ENCODE measurements around the gene TELO2.
"Not testable (repeated sequence)": the region's sequence is repeated elsewhere in the genome, so short reads cannot be mapped to it uniquely, and the experiment has no call there.

TELO2 gene

DNA sequence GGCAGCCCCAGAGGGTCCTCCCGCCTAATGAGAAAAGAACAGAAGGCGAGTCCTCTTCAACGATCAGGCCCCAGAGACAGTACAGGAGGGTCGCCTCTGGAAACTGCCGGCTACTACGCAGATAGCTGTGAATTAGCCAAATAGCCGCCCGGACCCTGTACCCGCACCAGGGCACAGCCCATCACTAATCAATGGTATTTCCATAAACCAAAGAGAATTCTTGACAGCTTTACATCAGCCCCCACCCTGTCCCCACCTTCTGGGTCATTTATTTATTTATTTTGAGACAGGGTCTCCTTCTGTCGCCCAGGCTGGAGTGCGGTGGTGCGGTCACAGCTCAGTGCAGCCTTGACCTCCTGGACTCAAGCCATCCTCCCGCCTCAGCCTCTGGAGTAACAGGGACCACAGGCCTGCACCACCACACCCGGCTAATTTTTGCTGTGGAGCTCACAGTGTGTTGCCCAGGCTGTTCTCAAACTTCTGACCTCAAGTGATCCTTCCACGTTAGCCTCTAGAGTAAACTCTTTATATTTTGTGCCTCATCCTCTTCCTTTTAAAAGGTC, 17.5 kb upstream of the TELO2 start:
- no peak for DNase-seq (ENCODE audit: low read depth)

DNA sequence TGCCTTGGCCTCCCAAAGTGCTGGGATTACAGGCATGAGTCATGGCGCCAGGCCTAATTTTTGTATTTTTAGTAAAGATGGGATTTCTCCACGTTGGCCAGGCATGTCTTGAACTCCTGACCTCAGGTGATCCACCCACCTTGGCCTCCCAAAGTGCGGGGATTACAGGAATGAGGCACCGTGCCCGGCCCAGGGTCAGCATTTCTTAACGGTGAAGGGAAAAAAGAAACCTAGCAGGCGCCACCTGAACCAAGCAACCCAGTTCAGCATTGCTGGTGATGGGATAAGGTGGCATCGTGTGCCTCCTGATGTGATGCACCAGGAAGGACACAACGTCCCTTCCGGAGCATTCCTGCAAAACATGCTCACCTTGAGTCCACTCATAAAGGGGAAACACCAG, 16.1 kb upstream of the TELO2 start:
- no peak for DNase-seq (ENCODE audit: low read depth)

DNA sequence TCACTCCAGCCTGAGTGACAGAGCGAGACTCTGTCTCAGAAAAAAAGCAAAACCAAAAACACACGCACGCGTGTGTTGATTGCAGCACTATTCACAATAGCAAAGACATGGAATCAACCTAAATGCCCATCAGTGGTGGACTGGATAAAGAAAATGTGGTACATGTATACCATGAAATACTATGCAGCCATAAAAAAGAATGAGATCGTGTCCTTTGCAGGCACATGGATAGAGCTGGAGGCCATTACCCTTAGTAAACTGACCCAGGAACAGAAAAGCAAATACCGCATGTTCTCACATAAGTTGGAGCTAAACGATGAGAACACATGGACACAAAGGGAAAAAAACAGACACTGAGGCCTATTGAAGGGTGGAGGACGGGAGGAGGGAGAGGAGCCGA, 14.2 kb upstream of the TELO2 start:
- DNase-seq (ENCODE audit: low read depth): not testable (repeated sequence)

DNA sequence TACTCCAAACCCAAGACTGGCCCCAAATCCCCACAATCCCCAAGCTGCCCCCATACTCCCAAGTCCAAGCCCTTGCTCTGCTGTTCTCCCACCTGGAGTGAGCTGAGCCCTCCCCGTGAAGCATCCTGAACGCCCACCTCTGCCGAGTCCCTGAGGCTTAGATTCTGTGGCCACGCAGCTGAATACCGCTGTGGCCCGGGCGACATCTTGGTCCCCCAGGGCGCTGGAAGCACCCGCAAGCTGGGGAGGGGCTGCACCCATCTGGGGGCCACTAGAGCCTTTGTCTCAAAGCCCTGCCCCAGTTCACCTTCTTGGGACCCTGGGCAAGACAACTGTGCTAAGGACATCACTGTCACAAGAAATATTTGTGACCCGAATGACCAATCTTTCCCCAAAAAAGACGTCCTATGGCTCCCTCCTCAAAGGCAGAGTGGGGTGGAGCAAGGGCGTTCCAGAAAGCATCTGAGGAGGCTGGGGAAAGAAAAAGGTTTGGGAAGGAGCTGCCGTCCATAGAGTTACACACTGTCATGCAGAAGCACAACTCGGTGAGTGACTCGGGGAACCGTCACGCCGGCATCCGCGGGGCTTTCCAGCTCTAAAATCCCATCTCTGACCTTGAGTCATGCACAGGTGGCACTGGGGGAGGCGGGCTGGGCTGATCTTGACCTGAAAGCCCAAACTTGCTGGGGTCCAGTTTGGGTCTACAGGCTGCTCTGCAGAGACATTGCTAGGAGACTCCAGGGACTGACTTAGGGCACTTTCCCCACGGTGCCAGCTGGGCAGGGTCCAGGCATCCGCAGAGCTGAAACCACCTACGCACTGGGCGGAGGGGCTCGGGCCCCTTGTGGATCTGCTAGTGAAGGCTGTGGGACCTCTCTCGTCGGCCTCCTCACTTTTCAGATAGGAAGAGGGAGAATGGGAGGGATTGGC, 11.0 kb upstream of the TELO2 start:
- DNase-seq (ENCODE audit: low read depth): no peak

DNA sequence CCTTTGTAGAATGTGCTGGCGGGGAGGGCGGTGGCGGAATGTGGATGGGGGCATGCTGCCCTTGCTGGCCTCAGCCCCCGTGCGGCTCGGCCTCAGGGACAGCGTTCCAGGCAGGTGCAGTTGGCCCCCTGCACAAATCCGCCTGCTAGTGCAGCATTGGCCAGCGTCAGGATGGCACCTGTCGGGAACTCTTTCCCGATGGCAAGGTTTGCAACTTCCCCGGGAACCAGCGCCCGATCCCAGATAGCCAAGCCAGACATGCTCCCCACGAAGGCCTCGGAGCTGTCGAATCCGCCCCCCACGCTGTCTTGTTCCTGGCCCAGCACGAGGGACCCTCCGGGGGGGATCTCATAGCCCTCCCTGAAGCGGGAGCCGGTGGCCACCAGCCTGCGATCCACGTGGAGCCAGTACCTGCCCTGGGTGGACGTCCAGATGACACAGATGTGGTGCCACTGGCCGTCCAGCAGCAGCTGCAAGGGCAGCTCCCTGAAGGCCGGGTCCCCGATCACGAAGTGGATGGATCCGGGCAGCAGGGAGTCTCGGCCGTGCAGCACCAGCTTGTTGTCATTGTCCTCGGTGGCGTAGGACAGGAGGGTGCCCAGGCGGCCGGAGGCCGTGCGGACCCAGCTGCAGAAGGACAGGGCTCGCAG, 7.2 kb upstream of the TELO2 start:
- no peak for DNase-seq (ENCODE audit: low read depth)

DNA sequence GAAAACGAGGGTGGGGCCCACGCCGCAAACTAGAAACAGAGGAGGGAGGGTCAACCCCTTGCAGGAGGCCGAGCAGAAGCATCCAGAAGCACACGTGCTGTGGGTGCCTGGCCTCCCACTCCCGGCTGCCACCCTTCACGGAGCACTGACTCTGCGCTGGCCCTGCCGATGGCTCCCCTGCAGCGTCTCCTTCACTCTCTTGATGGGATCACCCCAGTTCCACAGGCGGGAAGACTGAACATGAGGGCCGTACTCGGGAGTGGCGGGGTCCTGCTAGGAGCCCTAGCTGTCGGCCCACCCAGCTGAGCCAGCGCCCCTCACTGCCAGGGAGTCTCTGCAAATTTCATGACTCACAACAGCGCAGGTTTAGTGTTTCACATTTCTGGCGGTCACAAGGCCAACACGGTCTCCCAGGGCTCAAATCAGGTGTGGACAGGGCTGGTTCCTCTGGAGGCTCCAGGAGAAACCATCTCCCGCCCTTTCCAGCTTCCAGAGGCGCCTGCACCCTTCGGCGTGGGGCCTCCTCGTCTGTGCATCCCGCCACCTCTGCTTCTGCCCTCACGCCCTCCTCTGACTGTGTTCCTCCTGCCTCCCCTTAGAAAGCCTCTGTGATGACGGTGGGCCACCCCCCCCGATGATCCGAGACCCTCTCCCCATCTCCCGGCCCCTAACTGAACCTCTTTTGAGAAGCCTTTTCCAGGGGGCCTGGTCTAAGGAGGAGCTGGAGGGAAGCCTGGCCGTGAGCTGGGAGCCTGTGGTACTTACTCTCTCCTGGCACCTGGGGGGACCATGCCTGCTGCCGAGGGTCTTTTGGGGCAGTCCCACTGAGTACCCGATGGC, 6.4 kb upstream of the TELO2 start:
- no peak for DNase-seq (ENCODE audit: low read depth)

DNA sequence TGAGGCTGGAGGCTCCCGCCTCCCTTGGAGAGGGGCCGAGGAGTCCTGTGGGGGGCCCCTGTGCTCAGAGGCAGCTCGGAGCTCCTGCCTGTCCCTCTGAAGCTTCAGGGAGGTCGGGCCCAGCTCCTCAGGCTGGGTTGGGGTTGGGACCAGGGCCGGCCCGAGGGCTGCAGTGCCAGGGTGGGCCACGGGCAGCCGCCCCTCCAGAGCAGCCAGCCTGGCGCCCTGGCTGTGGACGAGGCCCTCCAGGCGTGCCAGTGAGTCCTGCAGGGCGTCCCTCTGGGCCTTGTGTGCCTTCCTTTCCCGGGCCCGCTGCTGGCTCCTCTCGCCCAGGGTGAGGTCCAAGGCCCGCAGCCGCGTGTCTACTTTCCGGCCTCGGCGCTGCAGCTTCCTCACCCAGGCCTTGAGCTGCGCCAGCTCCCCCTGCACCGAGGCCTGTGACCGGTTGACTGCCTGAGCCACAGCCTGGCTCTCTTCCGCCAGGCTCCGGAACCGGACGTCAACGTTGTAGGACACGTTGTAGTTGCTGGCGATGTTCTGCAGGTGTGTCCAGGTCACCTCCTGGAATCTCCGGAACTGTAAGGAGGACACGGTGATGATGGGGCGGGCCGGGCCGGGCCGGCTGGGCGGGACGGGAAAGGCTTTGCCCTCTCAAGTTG, 5.6 kb upstream of the TELO2 start:
- DNase-seq (ENCODE audit: low read depth): no peak

DNA sequence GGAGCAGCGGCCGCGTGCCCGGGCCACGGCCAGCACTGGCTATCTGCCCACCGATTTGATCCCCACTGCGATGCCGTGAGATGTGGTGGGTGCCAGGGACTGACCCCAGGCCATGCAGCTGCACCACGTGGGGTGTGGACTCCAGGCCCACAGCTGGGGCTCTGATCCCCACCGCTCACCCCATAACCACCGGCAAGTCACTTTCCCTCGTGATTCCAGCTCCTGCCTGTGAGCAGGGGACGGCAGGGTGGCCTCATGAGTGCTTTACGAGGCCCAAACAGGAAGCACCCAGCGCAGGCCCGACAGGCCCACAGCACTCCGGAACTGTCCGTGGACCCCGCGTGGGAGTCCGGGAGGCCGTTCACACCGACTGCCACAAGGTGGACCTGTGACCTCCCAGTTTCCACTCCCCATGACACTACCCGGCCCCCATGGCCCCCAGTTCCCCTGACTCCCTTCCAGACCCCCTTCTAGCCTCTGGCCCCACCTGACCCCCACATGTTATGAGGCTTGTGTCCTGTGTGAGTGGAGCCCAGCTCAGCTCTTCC, 5.0 kb upstream of the TELO2 start:
- DNase-seq (ENCODE audit: low read depth): no peak

DNA sequence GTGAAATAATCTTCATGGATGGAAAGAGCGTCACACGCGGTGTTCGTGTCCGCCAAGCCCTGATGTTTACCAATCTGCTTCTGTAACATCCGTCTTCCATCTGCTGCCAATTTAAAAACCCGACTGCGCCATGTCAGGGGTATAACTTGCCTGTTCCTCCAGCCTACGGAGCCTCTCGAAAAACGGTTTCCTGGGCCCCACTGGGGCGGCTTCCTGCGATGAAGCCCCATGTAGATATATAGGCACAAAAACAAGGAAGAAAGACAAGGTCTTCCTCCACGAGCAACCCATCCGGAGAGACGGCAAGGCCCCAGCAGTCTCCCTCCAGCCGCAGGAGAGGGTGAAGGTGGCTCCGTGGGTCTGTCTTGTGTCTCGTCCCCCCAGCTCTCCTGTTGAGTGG, 4.5 kb upstream of the TELO2 start, which contains the start of gene PTX4:
Gene PTX4, minus strand, starts transcription at position 326 of the 400 bp plus-strand sequence. Its CDS starts 35 bp downstream, at position 291.
- no peak for DNase-seq (ENCODE audit: low read depth)

DNA sequence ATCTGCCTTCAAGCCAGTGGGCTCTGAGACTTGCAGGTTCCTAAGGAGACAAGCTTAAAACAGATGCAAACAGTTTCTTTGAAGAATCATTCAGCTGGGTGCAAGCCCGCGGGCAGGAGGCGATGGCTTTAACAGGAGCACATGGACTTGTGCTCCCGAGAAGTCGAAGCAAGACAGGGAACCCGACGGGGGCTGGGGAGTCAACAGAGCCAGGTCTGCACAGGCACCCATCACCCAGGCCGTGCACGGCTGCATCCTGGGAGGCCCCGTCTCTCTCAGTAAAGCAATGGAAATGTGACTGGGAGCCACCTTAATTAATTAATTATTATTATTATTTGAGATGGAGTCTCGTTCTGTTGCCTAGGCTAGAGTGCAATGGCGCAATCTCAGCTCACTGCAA, 4.1 kb upstream of the TELO2 start:
- no peak for DNase-seq (ENCODE audit: low read depth)

DNA sequence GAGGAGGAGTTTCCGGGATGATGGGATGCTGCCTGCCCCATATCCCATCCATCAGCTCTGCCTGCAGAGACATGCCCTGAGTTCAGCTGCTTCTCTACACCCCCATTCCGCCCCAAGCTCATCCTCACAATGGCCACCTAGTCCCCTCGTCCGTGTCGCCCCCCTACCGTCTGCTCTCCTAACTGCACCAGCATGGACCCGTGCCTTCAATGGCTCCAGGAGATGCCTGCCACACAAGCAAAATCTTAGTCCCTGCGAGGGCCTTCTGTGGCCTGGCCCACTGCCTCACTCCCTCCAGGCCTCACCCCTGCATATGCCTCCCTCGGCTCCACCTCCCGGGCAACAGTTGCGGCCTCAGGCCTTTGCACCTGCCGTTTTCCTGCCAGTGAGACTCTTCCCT, 1.8 kb upstream of the TELO2 start:
- DNase-seq (ENCODE audit: low read depth): no peak

DNA sequence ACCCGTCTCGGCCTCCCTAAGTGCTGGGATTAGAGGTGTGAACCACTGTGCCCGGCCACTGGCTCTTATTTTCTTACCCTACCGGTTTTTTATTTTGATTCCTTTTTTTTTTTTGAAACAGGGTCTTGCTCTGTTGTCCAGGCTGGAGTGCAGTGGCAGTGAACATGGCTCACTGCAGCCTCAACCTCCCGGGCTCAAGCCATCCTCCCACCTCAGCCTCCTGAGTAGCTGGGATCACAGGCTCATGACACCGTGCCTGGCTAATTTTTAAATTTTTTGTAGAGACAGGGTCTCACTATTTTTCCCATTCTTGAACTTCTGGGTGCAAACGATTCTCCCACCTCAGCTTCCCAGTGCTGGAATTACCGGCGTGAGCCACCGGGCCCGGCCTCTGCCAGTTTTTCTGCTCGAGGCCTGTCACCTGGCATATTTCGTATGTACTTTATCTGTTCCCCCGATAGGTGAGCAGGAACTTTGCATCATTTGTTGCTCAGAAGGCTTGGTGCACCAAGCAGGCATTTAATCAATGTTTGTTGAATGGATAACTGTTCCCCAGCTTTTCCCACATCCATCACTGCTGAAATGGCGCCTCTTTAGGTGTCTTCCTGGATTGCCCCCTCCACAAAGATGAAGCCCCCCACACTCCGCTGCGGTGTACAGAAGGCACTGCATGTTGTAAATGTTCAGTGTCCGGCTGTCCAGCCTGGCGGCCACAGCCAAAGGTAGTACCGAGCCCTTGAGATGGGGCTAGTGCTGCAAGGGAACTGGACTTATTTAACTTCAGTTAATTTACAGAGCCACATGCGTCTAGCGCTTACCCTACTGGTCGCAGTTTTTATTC, 858 bp upstream of the TELO2 start:
- DNase-seq (ENCODE audit: low read depth): no peak

DNA sequence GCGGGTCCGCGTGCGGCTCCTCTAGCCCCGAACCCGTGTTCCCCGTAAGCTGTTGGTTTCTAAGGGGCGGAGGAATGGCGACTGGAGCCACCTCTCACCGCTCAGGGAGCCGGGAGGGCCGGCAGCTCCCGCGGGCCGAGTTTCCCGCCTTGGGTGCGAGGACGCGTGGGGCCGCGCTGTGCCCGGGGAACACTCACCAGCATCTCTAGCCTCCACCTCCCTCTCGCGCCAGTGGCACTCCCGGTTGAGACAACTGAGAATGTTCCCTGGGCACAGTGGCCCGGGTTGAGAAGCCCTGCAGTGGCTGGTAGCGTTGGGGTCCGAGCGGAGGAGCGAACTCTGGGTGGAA, 560 bp downstream of the TELO2 start:
- DNase-seq (ENCODE audit: low read depth): no peak

DNA sequence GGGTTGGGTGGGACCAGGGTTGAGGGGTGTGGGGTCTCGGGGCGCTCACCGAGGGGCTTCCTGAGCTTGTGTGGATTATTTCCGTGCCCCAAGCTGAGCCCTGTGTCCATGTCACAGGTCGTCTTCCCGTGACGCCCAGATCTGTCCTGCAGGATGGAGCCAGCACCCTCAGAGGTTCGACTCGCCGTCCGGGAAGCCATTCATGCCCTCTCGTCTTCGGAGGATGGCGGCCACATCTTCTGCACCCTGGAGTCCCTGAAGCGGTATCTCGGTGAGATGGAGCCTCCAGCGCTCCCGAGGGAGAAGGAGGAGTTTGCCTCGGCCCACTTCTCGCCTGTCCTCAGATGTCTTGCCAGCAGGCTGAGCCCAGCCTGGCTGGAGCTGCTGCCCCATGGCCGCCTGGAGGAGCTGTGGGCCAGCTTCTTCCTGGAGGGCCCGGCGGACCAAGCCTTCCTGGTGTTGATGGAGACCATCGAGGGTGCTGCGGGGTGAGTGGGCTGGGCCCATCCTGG, 1.0 kb downstream of the TELO2 start:
- DNase-seq (ENCODE audit: low read depth): no peak

DNA sequence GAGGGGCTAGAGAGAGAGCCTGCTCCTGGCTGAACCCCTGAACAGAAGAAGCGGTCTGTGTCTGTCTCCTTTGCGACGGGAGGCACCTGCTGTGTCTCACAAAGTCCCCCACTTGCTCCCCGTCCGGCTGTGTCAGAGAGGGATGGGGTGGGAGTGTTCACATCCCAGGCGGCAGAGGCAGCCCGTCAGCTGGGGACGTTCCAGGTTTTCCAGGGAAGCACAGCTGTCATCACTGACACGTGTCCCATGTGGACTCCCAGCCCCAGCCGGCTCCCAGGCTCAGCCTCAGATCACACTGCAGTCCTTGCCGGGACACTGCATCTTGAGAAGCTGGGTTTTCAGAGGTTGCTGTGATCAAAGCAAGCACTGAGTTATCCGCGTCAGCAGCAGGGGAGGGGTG, 1.6 kb downstream of the TELO2 start:
- DNase-seq (ENCODE audit: low read depth): no peak

DNA sequence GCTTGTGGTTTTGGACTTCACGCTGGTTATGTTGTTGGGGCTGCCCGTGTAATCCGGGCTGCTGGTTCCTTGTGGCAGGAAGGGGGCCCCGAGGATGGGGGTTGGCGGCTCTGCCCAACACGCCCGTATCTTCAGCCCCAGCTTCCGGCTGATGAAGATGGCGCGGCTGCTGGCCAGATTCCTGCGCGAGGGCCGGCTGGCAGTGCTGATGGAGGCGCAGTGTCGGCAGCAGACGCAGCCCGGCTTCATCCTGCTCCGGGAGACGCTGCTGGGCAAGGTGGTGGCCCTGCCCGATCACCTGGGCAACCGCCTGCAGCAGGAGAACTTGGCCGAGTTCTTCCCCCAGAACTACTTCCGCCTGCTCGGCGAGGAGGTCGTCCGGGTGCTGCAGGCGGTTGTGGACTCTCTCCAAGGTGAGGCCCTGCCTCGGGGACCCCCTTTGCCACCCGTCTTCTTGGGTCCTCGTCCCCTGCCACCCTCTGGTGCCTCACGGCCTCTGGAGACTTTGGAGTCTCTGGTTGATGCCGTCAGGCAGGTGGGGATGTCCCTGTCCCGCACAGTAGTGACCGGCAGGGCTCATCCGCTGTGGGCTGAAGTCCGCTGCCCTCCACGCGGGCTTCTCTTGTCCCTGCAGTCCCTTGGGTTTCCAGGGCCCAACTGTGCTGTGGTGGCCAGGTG, 2.2 kb downstream of the TELO2 start:
- DNase-seq (ENCODE audit: low read depth): no peak

DNA sequence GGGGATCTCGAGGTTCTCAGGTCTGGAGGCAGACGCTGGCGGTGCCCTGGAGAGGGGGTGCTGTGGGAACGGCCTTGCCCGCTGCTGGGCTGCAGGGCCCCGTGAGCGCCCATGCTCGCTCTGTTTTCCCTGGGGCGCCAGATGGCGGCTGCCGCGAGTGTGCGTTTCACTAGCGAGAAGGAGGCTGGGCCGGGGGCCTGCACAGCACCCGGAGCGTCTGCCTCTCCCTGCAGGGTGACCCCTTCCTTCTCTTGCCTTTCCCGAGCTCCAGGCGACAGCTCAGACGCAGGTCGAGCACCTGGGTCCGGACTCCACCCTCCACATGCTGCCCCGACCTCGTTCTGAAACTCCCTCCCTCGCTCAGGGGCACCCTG, 2.7 kb downstream of the TELO2 start:
- no peak for DNase-seq (ENCODE audit: low read depth)

DNA sequence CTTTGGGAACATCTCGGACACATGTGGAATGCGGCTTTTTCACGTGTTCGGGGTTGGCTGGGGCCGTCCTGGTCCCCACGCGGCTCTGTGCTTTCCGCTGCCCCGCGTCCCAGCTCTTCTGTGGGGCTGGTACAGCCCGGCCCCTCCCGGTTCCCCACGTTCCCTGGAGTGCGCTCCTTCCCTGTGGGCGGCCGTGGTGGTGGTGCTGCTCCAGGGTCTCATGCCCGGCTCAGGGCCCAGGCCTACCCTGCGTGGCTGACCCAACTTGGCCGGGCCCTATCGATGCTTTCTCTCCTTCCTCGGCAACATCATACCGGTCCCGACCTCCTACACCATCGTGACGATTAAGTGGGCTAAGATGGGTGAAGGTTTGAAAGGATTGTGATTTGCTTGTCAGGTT, 3.3 kb downstream of the TELO2 start:
- no peak for DNase-seq (ENCODE audit: low read depth)

DNA sequence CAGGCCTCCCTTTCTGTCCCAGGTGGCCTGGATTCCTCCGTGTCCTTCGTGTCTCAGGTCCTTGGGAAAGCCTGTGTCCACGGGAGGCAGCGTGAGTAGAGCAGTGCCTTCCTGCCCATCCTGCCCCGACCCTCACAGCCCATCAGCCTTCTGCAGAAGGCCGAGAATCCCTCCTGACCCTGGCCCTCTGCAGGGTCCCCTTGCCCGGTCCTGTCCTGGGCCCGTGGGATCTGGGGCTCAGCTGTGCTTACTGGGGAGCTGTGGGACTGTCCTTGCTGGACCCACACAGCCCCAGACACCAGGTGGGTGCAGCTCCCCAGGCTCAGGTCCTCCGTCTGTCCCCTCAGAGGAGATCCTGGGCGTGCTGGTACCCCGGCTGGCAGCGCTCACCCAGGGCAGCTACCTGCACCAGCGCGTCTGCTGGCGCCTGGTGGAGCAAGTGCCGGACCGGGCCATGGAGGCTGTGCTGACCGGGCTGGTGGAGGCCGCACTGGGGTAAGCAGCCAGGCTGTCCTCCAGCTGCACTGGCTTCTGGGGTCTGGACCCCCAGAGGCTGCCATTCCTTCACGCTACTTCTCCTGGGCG, 3.9 kb downstream of the TELO2 start:
- no peak for DNase-seq (ENCODE audit: low read depth)

Measured in T-helper 22 cell (primary cell).